Stomach (tissue), 4 donors: ENCODE measurements around the gene DDX54.

Experiments used
- CTCF ChIP-seq, 7 experiments: fragments of 450-650 bp in 4 of 7; fragments of 200-600 bp in 3 of 7; sonication (generic) in 3 of 7; IDR thresholded peaks; one replicate each; pipeline ENCODE4 v1.5.1; 2016 to 2019; ENCODE audit warnings: antibody characterized with exemption in 7 of 7, control low read depth in 2 of 7, mild to moderate bottlenecking in 1 of 7
- EP300 ChIP-seq: sonication (generic); formaldehyde crosslinking; IDR thresholded peaks from one replicate; pipeline ENCODE4 v1.6.1; 2017; ENCODE audit warnings: antibody characterized with exemption
- POLR2A ChIP-seq, 4 donors: fragments of 450-650 bp; IDR thresholded peaks; one replicate each; pipeline ENCODE4 v1.6.1; 2016; ENCODE audit warnings: antibody characterized with exemption in 4 of 4, control low read depth in 2 of 4, mild to moderate bottlenecking in 1 of 4, moderate library complexity in 1 of 4
- POLR2AphosphoS5 ChIP-seq, 3 donors: sonication (generic); formaldehyde crosslinking; IDR thresholded peaks; one replicate each; pipeline ENCODE4 v1.6.1; 2016; ENCODE audit warnings: antibody characterized with exemption in 3 of 3

DNA sequence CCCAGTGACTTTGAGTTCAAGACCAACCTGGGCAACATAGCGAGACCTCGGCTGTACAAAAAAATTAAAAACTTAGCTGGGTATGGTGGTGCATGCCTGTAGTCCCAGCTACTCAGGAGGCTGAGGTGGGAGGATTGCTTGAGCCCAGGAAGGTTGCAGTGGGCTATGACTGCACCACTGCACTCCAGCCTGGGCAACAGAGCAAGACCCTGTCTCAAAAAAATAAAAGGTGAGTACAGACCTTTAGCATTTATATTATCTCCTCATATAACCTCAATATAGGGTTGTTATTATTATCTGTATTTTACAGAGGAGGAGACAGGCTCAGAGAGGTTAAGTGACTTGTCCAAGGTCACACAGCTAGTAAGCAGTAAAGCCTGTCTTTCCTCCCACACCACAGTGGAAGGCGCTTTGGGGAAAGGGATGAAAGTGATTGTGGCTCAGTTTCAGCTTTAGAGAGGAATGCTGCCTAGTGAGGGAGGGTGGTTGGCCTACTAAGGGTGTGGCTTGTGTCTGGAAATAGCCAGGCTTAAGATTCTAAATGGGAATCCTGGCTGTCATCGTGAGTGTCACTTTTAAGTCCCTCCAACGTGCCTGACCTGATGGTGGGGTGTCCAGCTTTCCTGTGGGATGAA lies 43.2 kb upstream of the DDX54 start:
- no peak for TF ChIP-seq CTCF (IDR thresholded peaks at IDR 0.05)
- no peak for TF ChIP-seq POLR2AphosphoS5 (IDR thresholded peaks at IDR 0.05)
- TF ChIP-seq POLR2A (IDR thresholded peaks at IDR 0.05), result no peak
- no peak for TF ChIP-seq EP300
